ENCODE data around the gene SRP68.

The SRP68 gene

GRCh38 chr17:76072148-76072858, at the start of gene SRP68:
Gene SRP68 (minus strand): TSS chr17:76072517. CDS start chr17:76072491, 26 bp downstream.
- peaks cover 11% of the 10 kb centered on the region for H3K36me3 ChIP-seq (ENCODE audit: control insufficient read depth, insufficient read depth, low read length)
- H3K4me1 ChIP-seq (ENCODE audit: control insufficient read depth, insufficient read depth, low read length), result peaks cover 6% of the 10 kb centered on the region
- H3K4me3 ChIP-seq (ENCODE audit: low read depth, low read length), result peak within 1 kb of the TSS; percentile 76
- peak within 1 kb of the TSS; percentile 70 for H3K9ac ChIP-seq (ENCODE audit: low read depth, low read length)
- H3K27me3 ChIP-seq (ENCODE audit: control insufficient read depth, insufficient read depth, low read length), result peaks cover 41% of the 10 kb centered on the region
- no peaks in the 10 kb centered on the region for H3K9me3 ChIP-seq (ENCODE audit: control insufficient read depth, insufficient read depth, low read length)

- Histone ChIP-seq H3K27me3 (ENCODE audit: control insufficient read depth, insufficient read depth, low read length) (peaks cover 4% of the 10 kb centered on the region), H3K36me3 (ENCODE audit: control insufficient read depth, insufficient read depth, low read length) (no peaks in the 10 kb centered on the region), H3K4me1 (ENCODE audit: control insufficient read depth, insufficient read depth, low read length) (peaks cover 7% of the 10 kb centered on the region), H3K9me3 (ENCODE audit: control insufficient read depth, insufficient read depth, low read length) (no peaks in the 10 kb centered on the region), H3K9ac (ENCODE audit: low read depth, low read length) (no peak overlapping the region), H3K4me3 (ENCODE audit: low read depth, low read length) (peak overlapping the region; percentile 30)
Measured at GRCh38 chr17:76121932-76122430, 49.7 kb upstream of the SRP68 start.

- Histone ChIP-seq H3K9me3 (ENCODE audit: control insufficient read depth, insufficient read depth, low read length) (no peaks in the 10 kb centered on the region), H3K4me1 (ENCODE audit: control insufficient read depth, insufficient read depth, low read length) (peaks cover 7% of the 10 kb centered on the region), H3K9ac (ENCODE audit: low read depth, low read length) (no peak overlapping the region)
Measured at GRCh38 chr17:76120658-76121008, 48.3 kb upstream of the SRP68 start.

GRCh38 chr17:76119409-76120371, 47.4 kb upstream of the SRP68 start:
- Histone ChIP-seq H3K27me3 (ENCODE audit: control insufficient read depth, insufficient read depth, low read length) (peaks cover 4% of the 10 kb centered on the region), H3K36me3 (ENCODE audit: control insufficient read depth, insufficient read depth, low read length) (no peaks in the 10 kb centered on the region), H3K4me3 (ENCODE audit: low read depth, low read length) (no peak overlapping the region), H3K4me1 (ENCODE audit: control insufficient read depth, insufficient read depth, low read length) (peaks cover 7% of the 10 kb centered on the region), H3K9ac (ENCODE audit: low read depth, low read length) (no peak overlapping the region), H3K9me3 (ENCODE audit: control insufficient read depth, insufficient read depth, low read length) (no peaks in the 10 kb centered on the region)

More at GRCh38 chr17:76120658-76121008, 48.3 kb upstream of the SRP68 start:
- peaks cover 4% of the 10 kb centered on the region for H3K27me3 ChIP-seq (ENCODE audit: control insufficient read depth, insufficient read depth, low read length)
- no peaks in the 10 kb centered on the region for H3K36me3 ChIP-seq (ENCODE audit: control insufficient read depth, insufficient read depth, low read length)
- no peak overlapping the region for H3K4me3 ChIP-seq (ENCODE audit: low read depth, low read length)

- H3K4me3 ChIP-seq (ENCODE audit: low read depth, low read length), result no peak overlapping the region
- peaks cover 3% of the 10 kb centered on the region for H3K4me1 ChIP-seq (ENCODE audit: control insufficient read depth, insufficient read depth, low read length)
- H3K9ac ChIP-seq (ENCODE audit: low read depth, low read length), result no peak overlapping the region
- no peaks in the 10 kb centered on the region for H3K27me3 ChIP-seq (ENCODE audit: control insufficient read depth, insufficient read depth, low read length)
- H3K36me3 ChIP-seq (ENCODE audit: control insufficient read depth, insufficient read depth, low read length), result no peaks in the 10 kb centered on the region
- no peaks in the 10 kb centered on the region for H3K9me3 ChIP-seq (ENCODE audit: control insufficient read depth, insufficient read depth, low read length)
Measured at GRCh38 chr17:76115138-76115754, 42.9 kb upstream of the SRP68 start.

- Histone ChIP-seq H3K27me3 (ENCODE audit: control insufficient read depth, insufficient read depth, low read length) (no peaks in the 10 kb centered on the region), H3K4me3 (ENCODE audit: low read depth, low read length) (no peak overlapping the region), H3K9me3 (ENCODE audit: control insufficient read depth, insufficient read depth, low read length) (no peaks in the 10 kb centered on the region), H3K4me1 (ENCODE audit: control insufficient read depth, insufficient read depth, low read length) (no peaks in the 10 kb centered on the region), H3K9ac (ENCODE audit: low read depth, low read length) (no peak overlapping the region), H3K36me3 (ENCODE audit: control insufficient read depth, insufficient read depth, low read length) (no peaks in the 10 kb centered on the region)
Measured at GRCh38 chr17:76111956-76112355, 39.6 kb upstream of the SRP68 start.

GRCh38 chr17:76107509-76107908, 35.2 kb upstream of the SRP68 start:
- Histone ChIP-seq H3K36me3 (ENCODE audit: control insufficient read depth, insufficient read depth, low read length) (no peaks in the 10 kb centered on the region), H3K9ac (ENCODE audit: low read depth, low read length) (no peak overlapping the region), H3K4me1 (ENCODE audit: control insufficient read depth, insufficient read depth, low read length) (peaks cover 8% of the 10 kb centered on the region), H3K9me3 (ENCODE audit: control insufficient read depth, insufficient read depth, low read length) (no peaks in the 10 kb centered on the region), H3K4me3 (ENCODE audit: low read depth, low read length) (no peak overlapping the region), H3K27me3 (ENCODE audit: control insufficient read depth, insufficient read depth, low read length) (no peaks in the 10 kb centered on the region)

- no peak overlapping the region for H3K9ac ChIP-seq (ENCODE audit: low read depth, low read length)
- H3K9me3 ChIP-seq (ENCODE audit: control insufficient read depth, insufficient read depth, low read length), result no peaks in the 10 kb centered on the region
- peaks cover 2% of the 10 kb centered on the region for H3K36me3 ChIP-seq (ENCODE audit: control insufficient read depth, insufficient read depth, low read length)
- H3K27me3 ChIP-seq (ENCODE audit: control insufficient read depth, insufficient read depth, low read length), result no peaks in the 10 kb centered on the region
- H3K4me3 ChIP-seq (ENCODE audit: low read depth, low read length), result no peak overlapping the region
- H3K4me1 ChIP-seq (ENCODE audit: control insufficient read depth, insufficient read depth, low read length), result peaks cover 8% of the 10 kb centered on the region
Measured at GRCh38 chr17:76106703-76107102, 34.4 kb upstream of the SRP68 start.

GRCh38 chr17:76104896-76105231, 32.5 kb upstream of the SRP68 start:
- no peak overlapping the region for H3K9ac ChIP-seq (ENCODE audit: low read depth, low read length)
- peaks cover 8% of the 10 kb centered on the region for H3K36me3 ChIP-seq (ENCODE audit: control insufficient read depth, insufficient read depth, low read length)
- H3K4me3 ChIP-seq (ENCODE audit: low read depth, low read length), result no peak overlapping the region
- H3K4me1 ChIP-seq (ENCODE audit: control insufficient read depth, insufficient read depth, low read length), result peaks cover 8% of the 10 kb centered on the region
- H3K27me3 ChIP-seq (ENCODE audit: control insufficient read depth, insufficient read depth, low read length), result no peaks in the 10 kb centered on the region
- H3K9me3 ChIP-seq (ENCODE audit: control insufficient read depth, insufficient read depth, low read length), result no peaks in the 10 kb centered on the region

- H3K4me1 ChIP-seq (ENCODE audit: control insufficient read depth, insufficient read depth, low read length), result peaks cover 8% of the 10 kb centered on the region
- H3K9ac ChIP-seq (ENCODE audit: low read depth, low read length), result peak overlapping the region; percentile 80
- peak overlapping the region; percentile 96 for H3K4me3 ChIP-seq (ENCODE audit: low read depth, low read length)
- no peaks in the 10 kb centered on the region for H3K27me3 ChIP-seq (ENCODE audit: control insufficient read depth, insufficient read depth, low read length)
- H3K36me3 ChIP-seq (ENCODE audit: control insufficient read depth, insufficient read depth, low read length), result peaks cover 12% of the 10 kb centered on the region
- no peaks in the 10 kb centered on the region for H3K9me3 ChIP-seq (ENCODE audit: control insufficient read depth, insufficient read depth, low read length)
Measured at GRCh38 chr17:76104140-76104895, 32.0 kb upstream of the SRP68 start.

All from iPS-15b (cell line).